Femur (tissue), 1 donor: Measurements from ENCODE around the gene SCYGR5.
"Not testable (repeated sequence)": the region's sequence is repeated elsewhere in the genome, so short reads cannot be mapped to it uniquely, and the experiment has no call there.

ENCODE experiments used
- DNase-seq: peaks from one replicate; pipeline ENCODE4 v3.0.0-alpha.2; 2017

The SCYGR5 gene

GRCh38 chr2:227666631-227667170 is at the start of gene SCYGR5:
Gene SCYGR5 (plus strand): TSS chr2:227666804. CDS start chr2:227666804, 0 bp downstream.
- not testable (repeated sequence) for DNase-seq

- no peak for DNase-seq
Observed at GRCh38 chr2:227617316-227618230, 49.0 kb upstream of the SCYGR5 start, which contains the start of gene SCYGR4. Gene SCYGR4 (plus strand): TSS chr2:227617498. CDS start chr2:227617498, 0 bp downstream.

GRCh38 chr2:227623226-227623625 is 43.4 kb upstream of the SCYGR5 start:
- no peak for DNase-seq

GRCh38 chr2:227625420-227625819 is 41.2 kb upstream of the SCYGR5 start:
- DNase-seq = no peak

- no peak for DNase-seq
Observed at GRCh38 chr2:227626580-227627151, 39.9 kb upstream of the SCYGR5 start.

- no peak for DNase-seq
Observed at GRCh38 chr2:227627769-227628168, 38.8 kb upstream of the SCYGR5 start.

GRCh38 chr2:227629435-227629834 is 37.2 kb upstream of the SCYGR5 start:
- no peak for DNase-seq

GRCh38 chr2:227630322-227630721 is 36.3 kb upstream of the SCYGR5 start:
- DNase-seq = no peak

GRCh38 chr2:227632827-227633226 is 33.8 kb upstream of the SCYGR5 start:
- DNase-seq = no peak

GRCh38 chr2:227634201-227634600 is 32.4 kb upstream of the SCYGR5 start:
- no peak for DNase-seq

GRCh38 chr2:227642656-227643055 is 23.9 kb upstream of the SCYGR5 start:
- DNase-seq = no peak

GRCh38 chr2:227643990-227644551 is 22.5 kb upstream of the SCYGR5 start:
- DNase-seq = no peak

- no peak for DNase-seq
Observed at GRCh38 chr2:227653419-227653818, 13.2 kb upstream of the SCYGR5 start.

- no peak for DNase-seq
Observed at GRCh38 chr2:227654426-227654825, 12.2 kb upstream of the SCYGR5 start.

GRCh38 chr2:227655454-227655853 is 11.2 kb upstream of the SCYGR5 start:
- DNase-seq = no peak

- DNase-seq = no peak
Observed at GRCh38 chr2:227657199-227657845, 9.3 kb upstream of the SCYGR5 start.

GRCh38 chr2:227661025-227661649 is 5.5 kb upstream of the SCYGR5 start:
- DNase-seq = no peak

- DNase-seq = no peak
Observed at GRCh38 chr2:227661827-227662226, 4.8 kb upstream of the SCYGR5 start.

- DNase-seq = no peak
Observed at GRCh38 chr2:227665189-227665940, 1.2 kb upstream of the SCYGR5 start.

- no peak for DNase-seq
Observed at GRCh38 chr2:227671170-227671905, 4.7 kb downstream of the SCYGR5 start.

- DNase-seq = not testable (repeated sequence)
Observed at GRCh38 chr2:227673620-227674019, 7.0 kb downstream of the SCYGR5 start.
